H9 (cell line): ENCODE data around the gene F7. TPM values are rescaled to one million over a fixed set of nuclear protein-coding genes. Genes with fewer than 3 reads are reported as not detected.

Experiments used
- DNase-seq: peaks from one replicate; pipeline ENCODE4 v3.0.0-alpha.2; 2017
- H2AFZ ChIP-seq: one replicate; pipeline ENCODE4 v1.6.1; 2013; ENCODE audit warnings: mild to moderate bottlenecking, low read length, control low read depth, moderate library complexity
- H2AK5ac ChIP-seq: 2 replicates; pipeline ENCODE4 v1.6.1; 2013; ENCODE audit warnings: low read length, control low read depth, mixed read lengths; ENCODE audit not compliant: insufficient read length
- H2BK120ac ChIP-seq: one replicate; pipeline ENCODE4 v1.6.1; 2013; ENCODE audit warnings: low read depth, mild to moderate bottlenecking, low read length, control low read depth, inconsistent platforms; ENCODE audit not compliant: poor library complexity, severe bottlenecking
- H2BK12ac ChIP-seq: 2 replicates; pipeline ENCODE4 v1.6.1; 2013; ENCODE audit warnings: low read length, control low read depth, mixed read lengths, low read depth; ENCODE audit not compliant: insufficient read length
- H2BK15ac ChIP-seq: 2 replicates; pipeline ENCODE4 v1.6.1; 2013; ENCODE audit warnings: low read depth, low read length, control low read depth
- H2BK20ac ChIP-seq: one replicate; pipeline ENCODE4 v1.6.1; 2013; ENCODE audit warnings: low read depth, mild to moderate bottlenecking, low read length, control low read depth, inconsistent platforms; ENCODE audit not compliant: poor library complexity, severe bottlenecking
- H2BK5ac ChIP-seq: 2 replicates; pipeline ENCODE4 v1.6.1; 2013; ENCODE audit warnings: low read length, control low read depth, mixed read lengths; ENCODE audit not compliant: insufficient read length
- H3K14ac ChIP-seq: 2 replicates; pipeline ENCODE4 v1.6.1; 2013; ENCODE audit warnings: low read length, control low read depth; ENCODE audit not compliant: insufficient read depth
- H3K18ac ChIP-seq: 2 replicates; pipeline ENCODE4 v1.6.1; 2013; ENCODE audit warnings: low read depth, mild to moderate bottlenecking, mixed read lengths, low read length, control low read depth; ENCODE audit not compliant: insufficient read length
- H3K23ac ChIP-seq: 2 replicates; pipeline ENCODE4 v1.6.1; 2013; ENCODE audit warnings: low read length, control low read depth, mixed read lengths, low read depth; ENCODE audit not compliant: insufficient read length
- H3K23me2 ChIP-seq: 2 replicates; pipeline ENCODE4 v1.6.1; 2013; ENCODE audit warnings: low read depth, mild to moderate bottlenecking, mixed read lengths, low read length, control low read depth; ENCODE audit not compliant: insufficient read length, poor library complexity, severe bottlenecking
- H3K27ac ChIP-seq: 2 replicates; pipeline ENCODE4 v1.5.1; 2013; ENCODE audit warnings: low read length, control low read depth, mixed read lengths, low read depth; ENCODE audit not compliant: insufficient read length
- H3K27me3 ChIP-seq: 2 replicates; pipeline ENCODE4 v1.6.1; 2013; ENCODE audit warnings: low read length, control low read depth, inconsistent platforms; ENCODE audit not compliant: insufficient read depth
- H3K4ac ChIP-seq: 2 replicates; pipeline ENCODE4 v1.6.1; 2013; ENCODE audit warnings: low read depth, mild to moderate bottlenecking, control low read depth, inconsistent platforms, low read length, moderate library complexity
- H3K4me1 ChIP-seq: 2 replicates; pipeline ENCODE4 v1.6.1; 2013; ENCODE audit warnings: low read length, control low read depth, inconsistent platforms; ENCODE audit not compliant: insufficient read depth
- H3K4me2 ChIP-seq: 2 replicates; pipeline ENCODE4 v1.6.1; 2013; ENCODE audit warnings: low read length, control low read depth, mixed read lengths; ENCODE audit not compliant: insufficient read length, insufficient read depth
- H3K56ac ChIP-seq: 2 replicates; pipeline ENCODE4 v1.6.1; 2013; ENCODE audit warnings: low read depth, mild to moderate bottlenecking, mixed read lengths, low read length, control low read depth; ENCODE audit not compliant: insufficient read length
- H3K79me1 ChIP-seq: 2 replicates; pipeline ENCODE4 v1.6.1; 2013; ENCODE audit warnings: low read depth, mild to moderate bottlenecking, moderate library complexity, low read length, control low read depth, inconsistent platforms; ENCODE audit not compliant: insufficient read depth, poor library complexity, severe bottlenecking
- H3K79me2 ChIP-seq: 2 replicates; pipeline ENCODE4 v1.6.1; 2013; ENCODE audit warnings: low read length, control low read depth, inconsistent platforms; ENCODE audit not compliant: insufficient read depth
- H3K9ac ChIP-seq: 2 replicates; pipeline ENCODE4 v1.6.1; 2013; ENCODE audit warnings: low read length, control low read depth, mixed read lengths; ENCODE audit not compliant: insufficient read length; ENCODE audit errors: extremely low read depth
- H3K9me3 ChIP-seq: one replicate; pipeline ENCODE4 v1.6.1; 2013; ENCODE audit warnings: low read depth, low read length, inconsistent platforms; ENCODE audit not compliant: control insufficient read depth
- H3T11ph ChIP-seq: one replicate; pipeline ENCODE4 v1.6.1; 2013; ENCODE audit warnings: mild to moderate bottlenecking, low read length, control low read depth, inconsistent platforms
- H4K20me1 ChIP-seq: one replicate; pipeline ENCODE4 v1.6.1; 2013; ENCODE audit not compliant: control insufficient read depth, insufficient read length, insufficient read depth
- H4K5ac ChIP-seq: 2 replicates; pipeline ENCODE4 v1.6.1; 2013; ENCODE audit warnings: low read depth, mild to moderate bottlenecking, mixed read lengths, low read length, control low read depth; ENCODE audit not compliant: insufficient read length
- H4K8ac ChIP-seq: replicated peaks from 2 replicates; pipeline ENCODE4 v1.6.1; 2013; ENCODE audit warnings: low read length, control low read depth, mixed read lengths, low read depth; ENCODE audit not compliant: insufficient read length
- H4K91ac ChIP-seq: 2 replicates; pipeline ENCODE4 v1.6.1; 2013; ENCODE audit warnings: low read depth, mild to moderate bottlenecking, moderate library complexity, mixed read lengths, low read length, control low read depth; ENCODE audit not compliant: insufficient read length
- H3K27ac Mint-ChIP-seq, 3 experiments: 2 replicates in 2 of 3; 3 replicates in 1 of 3; pipeline ENCODE4 v1.8.0; 2020 to 2021; ENCODE audit warnings: mixed read lengths in 3 of 3, mild to moderate bottlenecking in 1 of 3, moderate library complexity in 1 of 3
- H3K27me3 Mint-ChIP-seq: 2 replicates; pipeline ENCODE4 v1.8.0; 2021; ENCODE audit warnings: low read depth, mild to moderate bottlenecking, moderate library complexity, mixed read lengths
- H3K36me3 Mint-ChIP-seq, 3 experiments: 2 replicates in 2 of 3; 3 replicates in 1 of 3; pipeline ENCODE4 v1.8.0; 2020 to 2021; ENCODE audit warnings: low read depth in 3 of 3, mixed read lengths in 3 of 3; ENCODE audit not compliant: insufficient read depth in 1 of 3
- H3K4me1 Mint-ChIP-seq, 2 experiments: 2 replicates each; pipeline ENCODE4 v1.8.0; 2020; ENCODE audit warnings: mixed read lengths in 2 of 2
- H3K4me3 Mint-ChIP-seq, 2 experiments: 2 replicates in 1 of 2; 3 replicates in 1 of 2; pipeline ENCODE4 v1.8.0; 2020 to 2021; ENCODE audit warnings: mild to moderate bottlenecking in 2 of 2, mixed read lengths in 2 of 2, moderate library complexity in 1 of 2
- H3K9me3 Mint-ChIP-seq, 2 experiments: 2 replicates in 1 of 2; 3 replicates in 1 of 2; pipeline ENCODE4 v1.8.0; 2020; ENCODE audit warnings: mild to moderate bottlenecking in 2 of 2, mixed read lengths in 2 of 2, moderate library complexity in 1 of 2
- CTCF ChIP-seq: fragments of 200-600 bp; sonication (generic); conservative IDR thresholded peaks from 3 replicates; pipeline ENCODE4 v1.8.0; 2021; ENCODE audit warnings: antibody characterized with exemption, mild to moderate bottlenecking
- WGBS: extraction: QIAGEN DNeasy Blood & Tissue Kit; methylation state at CpG from one replicate; pipeline ENCODE4 v1.1.7; 2013; ENCODE audit warnings: missing lambda C conversion rate, low lambda C conversion rate, mixed read lengths; ENCODE audit not compliant: insufficient read length; ENCODE audit errors: extremely low coverage; 5-methylcytosine and 5-hydroxymethylcytosine counted together
- total RNA-seq: library from RNA; stranded (reverse); gene quantifications from 2 replicates; pipeline ENCODE4 v1.2.1, GENCODE V29; 2021

Gene F7
- total RNA-seq, 1 experiment from 2014 or later = 0.81 TPM

GRCh38 chr13:113095146-113096051 is 10.2 kb upstream of the F7 start:
- TF ChIP-seq CTCF = no peak
- H2BK15ac ChIP-seq = no peak overlapping the region
- H3K79me2 ChIP-seq = no peaks in the 10 kb centered on the region
- H2AK5ac ChIP-seq = no peak overlapping the region
- no peak overlapping the region; the same call in 1 of the 2 replicates for H3K14ac ChIP-seq
- no peak overlapping the region for H4K8ac ChIP-seq
- H2AFZ ChIP-seq = no peak overlapping the region
- no peak overlapping the region for H3K9ac ChIP-seq
- no peak overlapping the region for H2BK20ac ChIP-seq
- no peak overlapping the region; a peak in 1 of 5 replicates for H3K4me3 Mint-ChIP-seq
- no peak for DNase-seq
- no peaks in the 10 kb centered on the region for H3K9me3 ChIP-seq
- no peak overlapping the region for H4K91ac ChIP-seq
- no peak overlapping the region for H2BK12ac ChIP-seq
- H3K4me1 Mint-ChIP-seq = peaks cover 12 to 18% of the 10 kb centered on the region in 2 experiments
- H3K27ac Mint-ChIP-seq = peak overlapping the region; percentile 50 to 59 (median 57); a peak in 4 of 7 replicates
- WGBS = no CpG with 5 or more reads among the region's 25 CpGs
- no peak overlapping the region for H4K5ac ChIP-seq
- H3T11ph ChIP-seq = no peak overlapping the region
- no peaks in the 10 kb centered on the region; a peak in 1 of 7 replicates for H3K36me3 Mint-ChIP-seq
- no peak overlapping the region for H3K56ac ChIP-seq
- H3K27me3 ChIP-seq = no peaks in the 10 kb centered on the region
- H2BK5ac ChIP-seq = no peak overlapping the region
- H3K4ac ChIP-seq = no peak overlapping the region
- peak overlapping the region; percentile 14 for H3K18ac ChIP-seq
- H2BK120ac ChIP-seq = no peak overlapping the region
- H3K4me1 ChIP-seq = no peaks in the 10 kb centered on the region
- H3K27ac ChIP-seq = no peak overlapping the region
- no peaks in the 10 kb centered on the region; the same call in none of the 2 replicates for H3K27me3 Mint-ChIP-seq
- H3K4me2 ChIP-seq = no peak overlapping the region
- H4K20me1 ChIP-seq = peaks cover 2% of the 10 kb centered on the region
- H3K23me2 ChIP-seq = no peaks in the 10 kb centered on the region
- H3K9me3 Mint-ChIP-seq = no peaks in the 10 kb centered on the region
- no peaks in the 10 kb centered on the region for H3K79me1 ChIP-seq
- no peak overlapping the region for H3K23ac ChIP-seq
